ENCODE data around the gene TWNK.
"Not testable (repeated sequence)": the region's sequence is repeated elsewhere in the genome, so short reads cannot be mapped to it uniquely, and the experiment has no call there.

The TWNK gene

DNA sequence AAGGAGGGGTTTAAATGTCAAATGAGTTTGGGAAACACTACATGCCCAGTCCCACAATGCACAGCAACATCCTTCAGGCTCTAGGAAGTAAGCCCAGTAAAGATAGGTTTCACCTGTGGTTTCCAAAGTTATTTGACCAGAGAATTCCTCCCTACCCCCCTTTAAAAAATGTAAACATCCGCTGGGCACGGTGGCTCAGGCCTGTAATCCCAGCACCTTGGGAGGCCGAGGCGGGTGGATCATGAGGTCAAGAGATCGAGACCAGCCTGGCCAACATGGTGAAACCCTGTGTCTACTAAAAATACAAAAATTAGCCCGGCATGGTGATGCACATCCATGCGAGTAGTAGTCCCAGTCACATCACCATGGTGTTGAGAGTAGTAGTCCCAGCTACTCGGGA is 11.9 kb upstream of the TWNK start:
- not testable (repeated sequence) for DNase-seq

DNA sequence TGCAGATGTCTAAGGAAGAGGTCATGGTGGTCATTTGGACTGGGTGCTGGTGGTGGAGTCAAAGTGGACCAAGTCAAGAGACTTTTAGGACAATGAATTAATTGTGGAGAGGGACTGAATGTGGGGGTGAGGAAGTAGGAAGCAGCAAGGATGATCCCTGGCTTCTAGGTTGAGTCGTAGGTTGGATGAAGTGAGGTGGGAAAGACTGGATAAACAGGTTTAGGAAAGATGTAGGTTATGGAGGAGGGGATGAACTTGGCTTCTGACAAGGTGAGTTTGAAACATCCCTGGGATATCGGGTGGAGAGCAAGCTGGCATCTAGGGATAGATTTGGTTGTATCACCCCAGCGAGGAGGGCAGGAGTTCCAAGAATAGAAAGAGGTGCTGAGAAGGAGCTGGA is 10.4 kb upstream of the TWNK start:
- DNase-seq = no peak

DNA sequence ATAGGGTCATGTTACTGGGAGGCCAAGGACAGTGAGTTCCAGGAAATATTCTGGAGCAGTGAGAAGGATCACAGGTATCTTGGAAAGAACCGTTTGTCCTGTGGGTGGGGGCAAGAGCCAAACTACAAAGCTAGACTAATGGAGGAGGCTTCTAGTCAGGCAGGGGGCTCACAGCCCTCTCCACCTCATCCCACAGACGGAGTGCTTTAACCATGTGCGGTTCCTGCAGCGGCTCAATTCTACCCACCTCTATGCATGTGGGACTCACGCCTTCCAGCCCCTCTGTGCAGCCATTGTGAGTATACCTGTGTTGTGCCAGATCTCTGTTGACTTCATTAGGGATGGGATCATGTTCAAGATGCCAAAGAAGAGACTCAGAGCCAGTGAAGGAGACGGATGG is 9.9 kb upstream of the TWNK start:
- no peak for DNase-seq

GRCh38 chr10:100978121-100978900 is 9.0 kb upstream of the TWNK start:
- DNase-seq = no peak

DNA sequence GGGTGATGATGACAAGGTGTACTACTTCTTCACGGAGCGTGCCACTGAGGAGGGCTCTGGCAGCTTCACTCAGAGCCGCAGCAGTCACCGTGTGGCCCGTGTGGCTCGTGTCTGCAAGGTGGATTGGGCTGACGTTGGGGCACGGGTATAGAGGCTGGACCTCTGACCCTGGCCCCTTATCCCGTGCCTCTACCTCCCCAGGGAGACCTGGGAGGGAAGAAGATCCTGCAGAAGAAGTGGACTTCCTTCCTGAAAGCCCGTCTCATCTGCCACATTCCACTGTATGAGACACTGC is 8.5 kb upstream of the TWNK start:
- no peak for DNase-seq

GRCh38 chr10:100979791-100980272 is 7.5 kb upstream of the TWNK start:
- DNase-seq = no peak

- DNase-seq = no peak
Observed at GRCh38 chr10:100980311-100980710, 7.0 kb upstream of the TWNK start.

DNA sequence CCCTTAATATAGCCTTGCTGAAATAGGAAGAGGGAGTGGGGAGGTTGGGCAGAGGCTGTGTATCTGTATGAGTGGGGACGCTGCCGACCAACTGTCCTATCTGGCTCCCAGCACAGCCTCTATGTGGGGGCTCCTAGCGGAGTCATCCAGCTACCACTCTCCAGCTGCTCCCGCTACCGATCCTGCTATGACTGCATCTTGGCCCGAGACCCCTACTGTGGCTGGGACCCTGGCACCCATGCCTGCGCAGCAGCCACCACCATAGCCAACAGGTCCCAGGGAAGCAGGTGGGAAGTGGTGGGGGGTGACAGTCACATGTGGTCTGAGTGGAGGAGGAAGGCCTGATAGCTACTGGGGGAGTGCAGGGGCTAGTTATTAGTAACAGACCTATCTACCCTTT is 6.6 kb upstream of the TWNK start:
- no peak for DNase-seq

GRCh38 chr10:100981178-100981772 is 6.1 kb upstream of the TWNK start:
- DNase-seq = no peak

DNA sequence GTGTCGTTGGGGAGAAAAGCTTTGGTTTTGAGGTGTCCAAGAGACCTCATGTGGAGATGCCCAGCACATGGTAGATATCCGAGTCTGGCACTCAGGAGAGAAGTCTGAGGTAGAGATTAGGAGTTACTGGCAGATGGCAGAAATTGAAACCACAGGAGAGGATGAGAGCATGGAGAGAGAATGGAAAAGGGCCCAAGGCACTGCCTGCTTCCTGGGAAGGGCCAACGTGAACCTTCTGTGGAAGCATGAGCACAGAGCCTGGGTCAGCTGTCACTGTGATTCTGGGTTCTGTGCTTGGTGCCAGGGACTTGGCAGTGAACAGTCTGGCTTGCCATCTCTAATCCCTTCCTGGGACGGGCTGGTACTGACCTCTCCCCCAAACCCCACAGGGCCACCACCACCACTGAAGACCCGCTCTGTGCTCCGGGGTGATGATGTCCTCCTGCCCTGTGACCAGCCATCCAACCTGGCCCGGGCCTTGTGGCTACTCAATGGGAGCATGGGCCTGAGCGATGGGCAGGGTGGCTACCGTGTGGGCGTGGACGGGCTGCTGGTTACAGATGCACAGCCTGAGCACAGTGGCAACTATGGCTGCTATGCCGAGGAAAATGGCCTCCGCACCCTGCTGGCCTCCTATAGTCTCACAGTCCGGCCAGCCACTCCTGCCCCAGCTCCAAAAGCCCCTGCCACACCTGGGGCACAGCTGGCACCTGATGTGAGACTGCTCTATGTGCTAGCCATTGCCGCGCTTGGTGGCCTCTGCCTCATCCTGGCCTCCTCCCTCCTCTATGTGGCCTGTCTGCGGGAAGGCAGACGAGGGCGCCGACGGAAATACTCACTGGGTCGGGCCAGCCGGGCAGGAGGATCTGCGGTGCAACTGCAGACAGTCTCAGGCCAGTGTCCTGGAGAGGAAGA is 4.2 kb upstream of the TWNK start:
- no peak for DNase-seq

DNA sequence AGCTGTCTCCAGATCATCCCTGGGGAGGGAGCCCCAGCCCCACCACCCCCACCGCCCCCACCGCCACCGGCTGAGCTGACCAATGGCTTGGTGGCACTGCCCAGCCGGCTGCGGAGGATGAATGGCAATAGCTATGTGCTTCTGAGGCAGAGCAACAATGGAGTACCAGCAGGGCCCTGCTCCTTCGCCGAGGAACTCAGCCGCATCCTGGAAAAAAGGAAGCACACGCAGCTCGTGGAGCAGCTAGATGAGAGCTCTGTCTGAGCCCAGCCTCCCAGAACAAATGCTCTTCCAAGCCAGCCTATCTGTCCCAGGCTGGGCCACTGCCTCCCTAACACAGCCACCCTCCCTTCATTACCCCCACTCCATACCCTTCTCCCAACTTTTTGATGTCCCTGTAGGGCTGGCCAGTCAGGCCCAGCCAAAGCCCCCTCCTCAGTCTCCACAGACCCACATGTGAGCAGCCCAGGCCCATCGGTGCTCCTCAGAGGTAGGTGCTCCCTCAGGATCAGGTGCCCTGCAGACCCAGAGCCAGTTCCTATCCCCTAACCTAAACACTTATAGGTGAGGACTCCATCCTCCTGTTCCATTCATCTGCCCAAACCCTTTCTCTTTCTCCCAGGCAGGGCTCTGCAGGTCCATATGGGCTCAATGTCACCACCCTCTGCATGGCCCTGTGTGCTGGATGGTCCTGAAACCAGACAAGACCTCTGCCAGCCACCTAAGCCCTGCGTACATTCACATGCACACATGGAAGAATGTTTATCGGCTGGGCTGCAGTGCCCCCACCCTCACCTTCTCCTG is 3.3 kb upstream of the TWNK start:
- DNase-seq = no peak

DNA sequence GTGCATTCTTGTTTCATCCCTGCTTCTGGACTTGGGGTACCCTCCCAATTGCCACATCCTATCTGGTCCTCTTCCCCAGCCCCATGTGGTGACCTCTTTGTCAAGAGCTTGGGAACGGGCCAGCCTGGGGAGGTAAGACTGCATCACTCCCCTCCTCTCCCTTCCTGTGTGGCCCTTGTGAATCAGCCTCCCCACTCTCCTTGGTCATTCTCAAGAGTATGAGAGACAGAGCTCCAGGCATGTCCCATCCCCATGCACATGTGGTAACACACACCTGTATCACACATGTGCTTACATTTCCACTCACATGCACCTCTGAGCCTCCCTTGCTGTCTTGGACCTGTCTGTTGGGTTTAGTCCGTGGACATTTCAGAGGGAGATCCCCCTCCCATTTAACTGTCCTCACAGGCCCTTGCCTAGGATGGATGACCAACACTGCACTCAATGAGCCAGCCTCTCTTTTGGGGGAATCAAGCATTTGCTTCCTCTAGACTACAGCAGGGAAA is 2.6 kb upstream of the TWNK start:
- DNase-seq = no peak

DNA sequence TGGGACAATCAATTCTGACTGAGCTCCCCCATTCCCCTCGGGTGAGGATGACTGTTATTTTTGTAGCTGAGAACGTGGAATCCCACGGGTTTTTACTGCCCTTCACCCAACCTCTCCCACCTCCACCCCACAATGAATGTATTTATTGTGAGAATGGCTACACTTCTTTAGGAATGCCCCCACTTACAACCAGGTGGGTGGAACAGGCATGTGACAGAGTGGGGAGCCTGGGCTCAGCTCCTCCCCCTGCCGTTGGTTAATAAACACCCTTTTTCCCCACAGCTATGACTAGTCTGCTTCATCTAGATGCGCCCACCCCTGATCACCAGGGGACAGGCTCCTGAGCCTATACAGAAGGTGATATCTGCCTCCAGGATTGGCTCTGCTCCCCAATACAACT is 2.0 kb upstream of the TWNK start:
- no peak for DNase-seq

DNA sequence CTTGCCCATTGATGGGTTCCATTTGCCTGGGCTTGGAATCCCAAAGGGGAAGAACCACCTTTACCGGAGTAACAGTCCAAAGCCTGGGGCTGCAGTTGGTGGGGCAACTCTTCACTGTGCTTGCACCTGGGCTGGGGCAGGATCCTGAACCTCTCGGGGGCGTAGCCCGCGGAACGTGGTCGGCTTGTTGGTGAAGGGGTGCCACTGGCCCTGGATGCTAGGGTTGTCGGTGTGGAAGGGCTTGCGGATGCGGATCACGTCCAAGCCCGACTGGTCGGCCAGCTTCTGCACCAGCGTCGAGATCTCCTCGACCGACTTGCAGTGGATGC is 756 bp upstream of the TWNK start:
- no peak for DNase-seq

- DNase-seq = no peak
Observed at GRCh38 chr10:100987685-100988049, 324 bp downstream of the TWNK start.

GRCh38 chr10:100988166-100988565 is 823 bp downstream of the TWNK start:
- DNase-seq = no peak

- DNase-seq = no peak
Observed at GRCh38 chr10:100989088-100989487, 1.7 kb downstream of the TWNK start.

- no peak for DNase-seq
Observed at GRCh38 chr10:100993986-100994708, 6.8 kb downstream of the TWNK start.

GRCh38 chr10:100995181-100995580 is 7.8 kb downstream of the TWNK start:
- DNase-seq = no peak

- no peak for DNase-seq
Observed at GRCh38 chr10:100996678-100997359, 9.5 kb downstream of the TWNK start.

- DNase-seq = peak; percentile 32
Observed at GRCh38 chr10:100997360-100998182, 10.2 kb downstream of the TWNK start.
